ENCODE data around the gene MAGI2.
"Not testable (repeated sequence)": the region's sequence is repeated elsewhere in the genome, so short reads cannot be mapped to it uniquely, and the experiment has no call there.

Gene MAGI2

GRCh38 chr7:78587443-78588044 lies 865.9 kb downstream of the MAGI2 start:
- H3K4me3 ChIP-seq (ENCODE audit: low read depth, low read length), result no peak overlapping the region

- no peak overlapping the region for H3K4me3 ChIP-seq (ENCODE audit: low read depth, low read length)
These were observed 867.5 kb downstream of the MAGI2 start for GRCh38 chr7:78585980-78586379.

- no peak overlapping the region for H3K4me3 ChIP-seq (ENCODE audit: low read depth, low read length)
These were observed 874.8 kb downstream of the MAGI2 start for GRCh38 chr7:78578686-78579085.

GRCh38 chr7:78577174-78577952 lies 876.1 kb downstream of the MAGI2 start:
- H3K4me3 ChIP-seq (ENCODE audit: low read depth, low read length), result not testable (repeated sequence)

- H3K4me3 ChIP-seq (ENCODE audit: low read depth, low read length), result no peak overlapping the region
These were observed 877.2 kb downstream of the MAGI2 start for GRCh38 chr7:78576236-78576635.

GRCh38 chr7:78571292-78571691 lies 882.2 kb downstream of the MAGI2 start:
- no peak overlapping the region for H3K4me3 ChIP-seq (ENCODE audit: low read depth, low read length)

- no peak overlapping the region for H3K4me3 ChIP-seq (ENCODE audit: low read depth, low read length)
These were observed 884.8 kb downstream of the MAGI2 start for GRCh38 chr7:78568690-78569089.

GRCh38 chr7:78567836-78568235 lies 885.6 kb downstream of the MAGI2 start:
- no peak overlapping the region for H3K4me3 ChIP-seq (ENCODE audit: low read depth, low read length)

- no peak overlapping the region for H3K4me3 ChIP-seq (ENCODE audit: low read depth, low read length)
These were observed 887.7 kb downstream of the MAGI2 start for GRCh38 chr7:78565784-78566183.

GRCh38 chr7:78563191-78563590 lies 890.3 kb downstream of the MAGI2 start:
- H3K4me3 ChIP-seq (ENCODE audit: low read depth, low read length), result no peak overlapping the region

GRCh38 chr7:78562191-78562590 lies 891.3 kb downstream of the MAGI2 start:
- H3K4me3 ChIP-seq (ENCODE audit: low read depth, low read length), result no peak overlapping the region

GRCh38 chr7:78558566-78558965 lies 894.9 kb downstream of the MAGI2 start:
- H3K4me3 ChIP-seq (ENCODE audit: low read depth, low read length), result no peak overlapping the region

GRCh38 chr7:78543976-78544375 lies 909.5 kb downstream of the MAGI2 start:
- H3K4me3 ChIP-seq (ENCODE audit: low read depth, low read length), result no peak overlapping the region

- no peak overlapping the region for H3K4me3 ChIP-seq (ENCODE audit: low read depth, low read length)
These were observed 910.5 kb downstream of the MAGI2 start for GRCh38 chr7:78542981-78543380.

- no peak overlapping the region for H3K4me3 ChIP-seq (ENCODE audit: low read depth, low read length)
These were observed 910.9 kb downstream of the MAGI2 start for GRCh38 chr7:78542541-78542940.

- no peak overlapping the region for H3K4me3 ChIP-seq (ENCODE audit: low read depth, low read length)
These were observed 913.6 kb downstream of the MAGI2 start for GRCh38 chr7:78539825-78540224.

GRCh38 chr7:78535655-78536054 lies 917.8 kb downstream of the MAGI2 start:
- no peak overlapping the region for H3K4me3 ChIP-seq (ENCODE audit: low read depth, low read length)

- H3K4me3 ChIP-seq (ENCODE audit: low read depth, low read length), result no peak overlapping the region
These were observed 923.1 kb downstream of the MAGI2 start for GRCh38 chr7:78530351-78530750.

GRCh38 chr7:78529392-78529791 lies 924.1 kb downstream of the MAGI2 start:
- H3K4me3 ChIP-seq (ENCODE audit: low read depth, low read length), result no peak overlapping the region

- no peak overlapping the region for H3K4me3 ChIP-seq (ENCODE audit: low read depth, low read length)
These were observed 924.5 kb downstream of the MAGI2 start for GRCh38 chr7:78528964-78529363.

- H3K4me3 ChIP-seq (ENCODE audit: low read depth, low read length), result no peak overlapping the region
These were observed 929.5 kb downstream of the MAGI2 start for GRCh38 chr7:78523930-78524329.

GRCh38 chr7:78521961-78522360 lies 931.5 kb downstream of the MAGI2 start:
- no peak overlapping the region for H3K4me3 ChIP-seq (ENCODE audit: low read depth, low read length)

GRCh38 chr7:78516450-78516849 lies 937.0 kb downstream of the MAGI2 start:
- H3K4me3 ChIP-seq (ENCODE audit: low read depth, low read length), result no peak overlapping the region
